ENCODE measurements around the gene INPP5B. TPM values are rescaled to one million over a fixed set of nuclear protein-coding genes. Genes with fewer than 3 reads are reported as not detected.

The INPP5B gene
- total RNA-seq, 1 experiment from 2014 or later, result 26.8 TPM

DNA sequence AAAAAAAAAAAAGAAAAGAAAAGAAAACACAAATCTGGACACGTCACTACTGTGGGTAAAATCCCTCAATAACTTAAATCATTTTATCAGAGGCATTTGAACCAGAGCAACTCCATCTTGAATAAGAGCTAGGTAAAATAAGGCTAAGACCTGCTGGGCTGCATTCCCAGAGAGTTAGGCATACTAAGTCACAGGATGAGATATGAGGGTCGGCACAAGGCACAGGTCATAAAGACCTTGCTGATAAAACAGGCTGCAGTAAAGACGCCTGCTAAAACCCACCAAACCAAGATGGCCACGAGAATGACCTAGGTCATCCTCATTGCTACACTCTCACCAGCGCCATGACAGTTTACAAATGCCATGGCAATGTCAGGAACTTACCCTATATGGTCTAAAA, 43.9 kb downstream of the INPP5B start:
- TF ChIP-seq ZNF263 (CRISPR knock-in tag; IDR thresholded peaks at IDR 0.05; ENCODE audit: low read depth), result no peak
- TF ChIP-seq, protein P1, sequence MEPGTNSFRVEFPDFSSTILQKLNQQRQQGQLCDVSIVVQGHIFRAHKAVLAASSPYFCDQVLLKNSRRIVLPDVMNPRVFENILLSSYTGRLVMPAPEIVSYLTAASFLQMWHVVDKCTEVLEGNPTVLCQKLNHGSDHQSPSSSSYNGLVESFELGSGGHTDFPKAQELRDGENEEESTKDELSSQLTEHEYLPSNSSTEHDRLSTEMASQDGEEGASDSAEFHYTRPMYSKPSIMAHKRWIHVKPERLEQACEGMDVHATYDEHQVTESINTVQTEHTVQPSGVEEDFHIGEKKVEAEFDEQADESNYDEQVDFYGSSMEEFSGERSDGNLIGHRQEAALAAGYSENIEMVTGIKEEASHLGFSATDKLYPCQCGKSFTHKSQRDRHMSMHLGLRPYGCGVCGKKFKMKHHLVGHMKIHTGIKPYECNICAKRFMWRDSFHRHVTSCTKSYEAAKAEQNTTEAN (CRISPR knock-in tag; IDR thresholded peaks at IDR 0.05), result no peak
- no peak for TF ChIP-seq NFYB (CRISPR knock-in tag; conservative IDR thresholded peaks at IDR 0.05; ENCODE audit: low read depth)
- no peak for TF ChIP-seq SOX15 (CRISPR knock-in tag; IDR thresholded peaks at IDR 0.05)
- TF ChIP-seq, protein P2, sequence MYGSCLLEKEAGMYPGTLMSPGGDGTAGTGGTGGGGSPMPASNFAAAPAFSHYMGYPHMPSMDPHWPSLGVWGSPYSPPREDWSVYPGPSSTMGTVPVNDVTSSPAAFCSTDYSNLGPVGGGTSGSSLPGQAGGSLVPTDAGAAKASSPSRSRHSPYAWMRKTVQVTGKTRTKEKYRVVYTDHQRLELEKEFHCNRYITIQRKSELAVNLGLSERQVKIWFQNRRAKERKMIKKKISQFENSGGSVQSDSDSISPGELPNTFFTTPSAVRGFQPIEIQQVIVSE (CRISPR knock-in tag; IDR thresholded peaks at IDR 0.05; ENCODE audit: borderline replicate concordance), result no peak
- no peak for TF ChIP-seq ZNF423 (CRISPR knock-in tag; IDR thresholded peaks at IDR 0.05)
- no peak for TF ChIP-seq ELF4 (CRISPR knock-in tag; IDR thresholded peaks at IDR 0.05; ENCODE audit: low read depth)
- TF ChIP-seq ZNF532 (CRISPR knock-in tag; IDR thresholded peaks at IDR 0.05; ENCODE audit: borderline replicate concordance), result no peak
- TF ChIP-seq, protein P3, sequence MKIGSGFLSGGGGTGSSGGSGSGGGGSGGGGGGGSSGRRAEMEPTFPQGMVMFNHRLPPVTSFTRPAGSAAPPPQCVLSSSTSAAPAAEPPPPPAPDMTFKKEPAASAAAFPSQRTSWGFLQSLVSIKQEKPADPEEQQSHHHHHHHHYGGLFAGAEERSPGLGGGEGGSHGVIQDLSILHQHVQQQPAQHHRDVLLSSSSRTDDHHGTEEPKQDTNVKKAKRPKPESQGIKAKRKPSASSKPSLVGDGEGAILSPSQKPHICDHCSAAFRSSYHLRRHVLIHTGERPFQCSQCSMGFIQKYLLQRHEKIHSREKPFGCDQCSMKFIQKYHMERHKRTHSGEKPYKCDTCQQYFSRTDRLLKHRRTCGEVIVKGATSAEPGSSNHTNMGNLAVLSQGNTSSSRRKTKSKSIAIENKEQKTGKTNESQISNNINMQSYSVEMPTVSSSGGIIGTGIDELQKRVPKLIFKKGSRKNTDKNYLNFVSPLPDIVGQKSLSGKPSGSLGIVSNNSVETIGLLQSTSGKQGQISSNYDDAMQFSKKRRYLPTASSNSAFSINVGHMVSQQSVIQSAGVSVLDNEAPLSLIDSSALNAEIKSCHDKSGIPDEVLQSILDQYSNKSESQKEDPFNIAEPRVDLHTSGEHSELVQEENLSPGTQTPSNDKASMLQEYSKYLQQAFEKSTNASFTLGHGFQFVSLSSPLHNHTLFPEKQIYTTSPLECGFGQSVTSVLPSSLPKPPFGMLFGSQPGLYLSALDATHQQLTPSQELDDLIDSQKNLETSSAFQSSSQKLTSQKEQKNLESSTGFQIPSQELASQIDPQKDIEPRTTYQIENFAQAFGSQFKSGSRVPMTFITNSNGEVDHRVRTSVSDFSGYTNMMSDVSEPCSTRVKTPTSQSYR (CRISPR knock-in tag; IDR thresholded peaks at IDR 0.05), result no peak
- POLR2A ChIA-PET, result no interaction called here
- ATAC-seq (no peak), DNase-seq (ENCODE audit: low spot score) (no peak)
- H3K9me3 Mint-ChIP-seq, result no peaks in the 10 kb centered on the region; the same call in none of the 2 replicates
- no peak overlapping the region for H3K27ac Mint-ChIP-seq
- H3K4me3 Mint-ChIP-seq, result no peak overlapping the region
- H3K27me3 Mint-ChIP-seq (ENCODE audit: low read depth), result no peaks in the 10 kb centered on the region
- H3K36me3 Mint-ChIP-seq, result peaks cover 20% of the 10 kb centered on the region
- 0 out of 2 replicates have a peak, but pooled peaks cover 7% of the 10 kb centered on the region for H3K4me1 Mint-ChIP-seq
- CTCF ChIA-PET, result no interaction called here

DNA sequence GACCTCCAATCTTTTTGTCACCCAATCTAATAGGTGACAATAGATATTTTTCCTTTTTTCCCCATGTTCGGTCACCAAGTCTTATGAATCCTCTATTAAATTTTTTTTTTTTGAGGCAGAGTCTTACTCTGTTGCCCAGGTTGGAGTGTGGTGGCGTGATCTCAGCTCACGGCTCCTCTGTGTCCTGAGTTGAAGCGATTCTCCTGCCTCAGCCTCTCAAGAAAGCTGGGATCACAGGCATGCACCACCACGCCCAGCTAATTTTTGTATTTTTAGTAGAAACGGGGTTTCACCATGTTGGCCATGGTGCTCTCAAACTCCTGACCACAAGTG, 45.0 kb downstream of the INPP5B start:
- no peak overlapping the region for H3K27ac Mint-ChIP-seq
- H3K4me3 Mint-ChIP-seq, result no peak overlapping the region
- DNase-seq (ENCODE audit: low spot score) (no peak), ATAC-seq (no peak)
- 0 out of 2 replicates have a peak, but pooled peaks cover 7% of the 10 kb centered on the region for H3K4me1 Mint-ChIP-seq
- H3K27me3 Mint-ChIP-seq (ENCODE audit: low read depth), result no peaks in the 10 kb centered on the region
- peaks cover 20% of the 10 kb centered on the region for H3K36me3 Mint-ChIP-seq
- ChIA-PET CTCF (interaction anchor here (1.4 to 1.6 kb wide), 2 partner anchors 34 to 42 kb away, joined by 3 to 5 read pairs; no protein-coding TSS in a partner anchor), POLR2A (no interaction called here)
- H3K9me3 Mint-ChIP-seq, result no peaks in the 10 kb centered on the region; the same call in none of the 2 replicates
- TF ChIP-seq, protein P4, sequence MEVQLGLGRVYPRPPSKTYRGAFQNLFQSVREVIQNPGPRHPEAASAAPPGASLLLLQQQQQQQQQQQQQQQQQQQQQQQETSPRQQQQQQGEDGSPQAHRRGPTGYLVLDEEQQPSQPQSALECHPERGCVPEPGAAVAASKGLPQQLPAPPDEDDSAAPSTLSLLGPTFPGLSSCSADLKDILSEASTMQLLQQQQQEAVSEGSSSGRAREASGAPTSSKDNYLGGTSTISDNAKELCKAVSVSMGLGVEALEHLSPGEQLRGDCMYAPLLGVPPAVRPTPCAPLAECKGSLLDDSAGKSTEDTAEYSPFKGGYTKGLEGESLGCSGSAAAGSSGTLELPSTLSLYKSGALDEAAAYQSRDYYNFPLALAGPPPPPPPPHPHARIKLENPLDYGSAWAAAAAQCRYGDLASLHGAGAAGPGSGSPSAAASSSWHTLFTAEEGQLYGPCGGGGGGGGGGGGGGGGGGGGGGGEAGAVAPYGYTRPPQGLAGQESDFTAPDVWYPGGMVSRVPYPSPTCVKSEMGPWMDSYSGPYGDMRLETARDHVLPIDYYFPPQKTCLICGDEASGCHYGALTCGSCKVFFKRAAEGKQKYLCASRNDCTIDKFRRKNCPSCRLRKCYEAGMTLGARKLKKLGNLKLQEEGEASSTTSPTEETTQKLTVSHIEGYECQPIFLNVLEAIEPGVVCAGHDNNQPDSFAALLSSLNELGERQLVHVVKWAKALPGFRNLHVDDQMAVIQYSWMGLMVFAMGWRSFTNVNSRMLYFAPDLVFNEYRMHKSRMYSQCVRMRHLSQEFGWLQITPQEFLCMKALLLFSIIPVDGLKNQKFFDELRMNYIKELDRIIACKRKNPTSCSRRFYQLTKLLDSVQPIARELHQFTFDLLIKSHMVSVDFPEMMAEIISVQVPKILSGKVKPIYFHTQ (CRISPR knock-in tag; IDR thresholded peaks at IDR 0.05), result no peak
- TF ChIP-seq, protein P5, sequence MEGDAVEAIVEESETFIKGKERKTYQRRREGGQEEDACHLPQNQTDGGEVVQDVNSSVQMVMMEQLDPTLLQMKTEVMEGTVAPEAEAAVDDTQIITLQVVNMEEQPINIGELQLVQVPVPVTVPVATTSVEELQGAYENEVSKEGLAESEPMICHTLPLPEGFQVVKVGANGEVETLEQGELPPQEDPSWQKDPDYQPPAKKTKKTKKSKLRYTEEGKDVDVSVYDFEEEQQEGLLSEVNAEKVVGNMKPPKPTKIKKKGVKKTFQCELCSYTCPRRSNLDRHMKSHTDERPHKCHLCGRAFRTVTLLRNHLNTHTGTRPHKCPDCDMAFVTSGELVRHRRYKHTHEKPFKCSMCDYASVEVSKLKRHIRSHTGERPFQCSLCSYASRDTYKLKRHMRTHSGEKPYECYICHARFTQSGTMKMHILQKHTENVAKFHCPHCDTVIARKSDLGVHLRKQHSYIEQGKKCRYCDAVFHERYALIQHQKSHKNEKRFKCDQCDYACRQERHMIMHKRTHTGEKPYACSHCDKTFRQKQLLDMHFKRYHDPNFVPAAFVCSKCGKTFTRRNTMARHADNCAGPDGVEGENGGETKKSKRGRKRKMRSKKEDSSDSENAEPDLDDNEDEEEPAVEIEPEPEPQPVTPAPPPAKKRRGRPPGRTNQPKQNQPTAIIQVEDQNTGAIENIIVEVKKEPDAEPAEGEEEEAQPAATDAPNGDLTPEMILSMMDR (IDR thresholded peaks at IDR 0.05), result no peak
- TF ChIP-seq IRF2 (CRISPR knock-in tag; IDR thresholded peaks at IDR 0.05; ENCODE audit: borderline replicate concordance, low read depth), result no peak
- TF ChIP-seq, protein P2 (CRISPR knock-in tag; IDR thresholded peaks at IDR 0.05; ENCODE audit: borderline replicate concordance), result no peak
- no peak for TF ChIP-seq TEAD4 (CRISPR knock-in tag; IDR thresholded peaks at IDR 0.05)
- TF ChIP-seq NR1H2 (CRISPR knock-in tag; IDR thresholded peaks at IDR 0.05), result no peak
- no peak for TF ChIP-seq TCF7 (CRISPR knock-in tag; IDR thresholded peaks at IDR 0.05; ENCODE audit: low read depth)
- no peak for TF ChIP-seq MYBL2 (CRISPR knock-in tag; IDR thresholded peaks at IDR 0.05)
- TF ChIP-seq, protein P6, sequence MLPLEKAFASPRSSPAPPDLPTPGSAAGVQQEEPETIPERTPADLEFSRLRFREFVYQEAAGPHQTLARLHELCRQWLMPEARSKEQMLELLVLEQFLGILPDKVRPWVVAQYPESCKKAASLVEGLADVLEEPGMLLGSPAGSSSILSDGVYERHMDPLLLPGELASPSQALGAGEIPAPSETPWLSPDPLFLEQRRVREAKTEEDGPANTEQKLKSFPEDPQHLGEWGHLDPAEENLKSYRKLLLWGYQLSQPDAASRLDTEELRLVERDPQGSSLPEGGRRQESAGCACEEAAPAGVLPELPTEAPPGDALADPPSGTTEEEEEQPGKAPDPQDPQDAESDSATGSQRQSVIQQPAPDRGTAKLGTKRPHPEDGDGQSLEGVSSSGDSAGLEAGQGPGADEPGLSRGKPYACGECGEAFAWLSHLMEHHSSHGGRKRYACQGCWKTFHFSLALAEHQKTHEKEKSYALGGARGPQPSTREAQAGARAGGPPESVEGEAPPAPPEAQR (CRISPR knock-in tag; IDR thresholded peaks at IDR 0.05), result no peak
- TF ChIP-seq SMAD4 (CRISPR knock-in tag; IDR thresholded peaks at IDR 0.05), result no peak
- TF ChIP-seq HMGA2 (CRISPR knock-in tag; IDR thresholded peaks at IDR 0.05), result no peak
